HepG2 (cell line): Measurements from ENCODE around the gene ENPP7. TPM values are rescaled to one million over a fixed set of nuclear protein-coding genes. Genes with fewer than 3 reads are reported as not detected.
A peak's percentile ranks its signal among the peaks of the same experiment; 100 is the strongest.

Source experiments
- MAZ ChIP-seq, 2 experiments: sonication (generic) in 1 of 2; formaldehyde crosslinking in 1 of 2; IDR thresholded peaks; 2 replicates each; pipeline versions ENCODE4 v1.5.0 to v1.6.1; 2012 to 2020; ENCODE audit warnings: low read depth in 2 of 2, mild to moderate bottlenecking in 2 of 2, borderline replicate concordance in 1 of 2, improper control_type of control experiment in 1 of 2, low read length in 1 of 2, missing genetic modification reagents in 1 of 2, moderate library complexity in 1 of 2
- MIXL1 ChIP-seq: IDR thresholded peaks from 2 replicates; pipeline ENCODE4 v1.6.1; 2016
- MYNN ChIP-seq: sonication (generic); formaldehyde crosslinking; IDR thresholded peaks from 2 replicates; pipeline ENCODE4 v1.4.0; 2020; ENCODE audit warnings: mild to moderate bottlenecking, low read depth, missing genetic modification reagents
- NCOR1 ChIP-seq: fragments of 200-600 bp; sonication (generic); IDR thresholded peaks from 2 replicates; pipeline ENCODE4 v1.7.0; 2017; ENCODE audit warnings: antibody characterized with exemption, low read length, borderline replicate concordance
- PRMT3 ChIP-seq: sonication (generic); formaldehyde crosslinking; IDR thresholded peaks from 2 replicates; pipeline ENCODE4 v1.8.1; 2022; ENCODE audit warnings: low read depth, mild to moderate bottlenecking, moderate library complexity, missing genetic modification reagents, borderline replicate concordance
- SP1 ChIP-seq, 2 experiments: fragments of 450-650 bp in 1 of 2; sonication (generic) in 1 of 2; formaldehyde crosslinking in 1 of 2; IDR thresholded peaks; 2 replicates each; pipeline versions ENCODE4 v1.4.0 to v1.6.1; 2016 to 2020; ENCODE audit warnings: missing genetic modification reagents in 1 of 2
- TP53 ChIP-seq: sonication (generic); formaldehyde crosslinking; conservative IDR thresholded peaks from 2 replicates; pipeline ENCODE4 v1.4.0; 2020; ENCODE audit warnings: missing genetic modification reagents
- ZFY ChIP-seq: sonication (generic); formaldehyde crosslinking; IDR thresholded peaks from 2 replicates; pipeline ENCODE4 v1.4.0; 2020; ENCODE audit warnings: missing genetic modification reagents
- ZKSCAN5 ChIP-seq: sonication (generic); formaldehyde crosslinking; IDR thresholded peaks from 2 replicates; pipeline ENCODE4 v1.5.1; 2020; ENCODE audit warnings: mild to moderate bottlenecking, missing genetic modification reagents
- ZNF205 ChIP-seq: IDR thresholded peaks from 2 replicates; pipeline ENCODE4 v1.6.1; 2018; ENCODE audit warnings: missing biosample characterization, missing genetic modification reagents
- ZNF292 ChIP-seq: sonication (generic); formaldehyde crosslinking; IDR thresholded peaks from 2 replicates; pipeline ENCODE4 v1.8.1; 2022; ENCODE audit warnings: mild to moderate bottlenecking, low read depth, missing genetic modification reagents, borderline replicate concordance
- ZNF337 ChIP-seq: sonication (generic); formaldehyde crosslinking; IDR thresholded peaks from 2 replicates; pipeline ENCODE4 v1.5.1; 2020; ENCODE audit warnings: missing genetic modification reagents, low read depth, mild to moderate bottlenecking, borderline replicate concordance
- ZNF451 ChIP-seq: sonication (generic); formaldehyde crosslinking; IDR thresholded peaks from 2 replicates; pipeline ENCODE4 v1.5.0; 2020; ENCODE audit warnings: mild to moderate bottlenecking, missing genetic modification reagents
- ZNF503 ChIP-seq: sonication (generic); formaldehyde crosslinking; IDR thresholded peaks from 2 replicates; pipeline ENCODE4 v1.4.0; 2020; ENCODE audit warnings: missing genetic modification reagents
- ZNF577 ChIP-seq: sonication (generic); formaldehyde crosslinking; IDR thresholded peaks from 2 replicates; pipeline ENCODE4 v1.4.0; 2020; ENCODE audit warnings: mild to moderate bottlenecking, low read depth, missing genetic modification reagents, borderline replicate concordance
- ZNF674 ChIP-seq: sonication (generic); formaldehyde crosslinking; IDR thresholded peaks from 2 replicates; pipeline ENCODE4 v1.5.0; 2020; ENCODE audit warnings: low read depth, mild to moderate bottlenecking, missing genetic modification reagents
- ZNF792 ChIP-seq: IDR thresholded peaks from 2 replicates; pipeline ENCODE4 v1.6.1; 2016
- ZSCAN22 ChIP-seq: sonication (generic); formaldehyde crosslinking; IDR thresholded peaks from 2 replicates; pipeline ENCODE4 v1.4.0; 2020; ENCODE audit warnings: mild to moderate bottlenecking, missing genetic modification reagents
- ZSCAN25 ChIP-seq: sonication (generic); formaldehyde crosslinking; IDR thresholded peaks from 2 replicates; pipeline ENCODE4 v1.8.0; 2022; ENCODE audit warnings: mild to moderate bottlenecking, missing genetic modification reagents
- polyA plus RNA-seq, 8 experiments: library from polyadenylated mRNA; depleted of rRNA in 3 of 8; stranded (reverse) in 7 of 8; unstranded in 1 of 8; fragments of >200 nt; fragmentation: Illumina TruSeq in 4 of 8; extraction: Trizol in 4 of 8; gene quantifications; 2 replicates each; pipeline versions ENCODE4 v1.2.1 to v1.2.3, GENCODE V29; 2011 to 2016; ENCODE audit warnings: low read depth in 4 of 8, missing spikeins in 1 of 8, mixed read lengths in 1 of 8; ENCODE audit not compliant: insufficient read depth in 1 of 8
- total RNA-seq, 5 experiments: library from RNA; depleted of rRNA; stranded (reverse); fragments of >200 nt; fragmentation: Illumina TruSeq; extraction: Trizol; gene quantifications; 2 replicates each; pipeline ENCODE4 v1.2.3, GENCODE V29; 2016; ENCODE audit warnings: low read depth in 1 of 5
- TF ChIP-seq, protein P1 (sequence below): sonication (generic); formaldehyde crosslinking; IDR thresholded peaks from 2 replicates; pipeline ENCODE4 v1.5.1; 2020; ENCODE audit warnings: missing genetic modification reagents, mild to moderate bottlenecking, borderline replicate concordance
- TF ChIP-seq, protein P2 (sequence below): sonication (generic); formaldehyde crosslinking; IDR thresholded peaks from 2 replicates; pipeline ENCODE4 v1.4.0; 2020; ENCODE audit warnings: missing genetic modification reagents
- TF ChIP-seq, protein P3 (sequence below): sonication (generic); formaldehyde crosslinking; IDR thresholded peaks from 2 replicates; pipeline ENCODE4 v1.9.0; 2022; ENCODE audit warnings: low read depth, missing genetic modification reagents

The ENPP7 gene
- total and polyA plus RNA-seq, 2 of the 13 experiments (the other 11 are each of a cell fraction or from before 2014, with no cell fraction given) = 1.1 to 2.2 TPM

DNA sequence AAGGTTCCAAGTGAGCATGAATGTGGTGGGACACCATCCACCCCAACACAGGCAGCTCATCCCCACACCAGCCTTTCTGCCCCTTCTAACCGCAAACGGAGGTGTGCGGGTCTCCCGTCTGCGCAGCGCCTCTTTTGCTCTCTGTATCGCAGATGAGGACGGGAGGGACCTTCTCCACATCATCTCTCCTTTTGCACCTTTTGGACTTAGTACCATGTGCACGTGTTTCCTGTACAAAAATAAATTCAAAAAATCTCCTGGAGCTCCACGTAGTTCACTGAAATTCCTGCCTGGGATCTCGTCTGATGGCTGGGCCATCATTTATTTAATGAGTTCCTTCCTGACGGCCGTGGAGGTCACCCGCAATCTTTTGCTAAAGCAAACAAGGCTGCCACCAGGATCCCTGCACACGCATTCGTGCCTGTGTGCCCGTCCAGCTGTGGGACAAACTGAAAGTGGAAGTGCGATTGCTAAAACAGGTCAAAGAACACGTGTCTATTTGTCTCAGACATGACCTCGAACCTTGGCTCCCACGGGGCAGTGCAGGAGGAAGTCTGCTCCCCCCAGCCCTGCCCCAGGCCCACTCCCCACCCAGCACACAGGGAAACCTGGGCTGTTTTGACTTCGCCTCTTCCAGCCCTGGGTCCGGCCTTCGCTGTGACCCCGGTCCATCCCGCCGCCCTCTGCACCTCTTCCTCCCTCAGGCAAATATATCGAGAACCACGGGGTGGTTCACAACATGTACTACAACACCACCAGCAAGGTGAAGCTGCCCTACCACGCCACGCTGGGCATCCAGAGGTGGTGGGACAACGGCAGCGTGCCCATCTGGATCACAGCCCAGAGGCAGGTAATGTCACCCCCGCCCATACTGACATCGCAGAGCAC is 2.3 kb downstream of the ENPP7 start (continued):
- TF ChIP-seq, protein P1, sequence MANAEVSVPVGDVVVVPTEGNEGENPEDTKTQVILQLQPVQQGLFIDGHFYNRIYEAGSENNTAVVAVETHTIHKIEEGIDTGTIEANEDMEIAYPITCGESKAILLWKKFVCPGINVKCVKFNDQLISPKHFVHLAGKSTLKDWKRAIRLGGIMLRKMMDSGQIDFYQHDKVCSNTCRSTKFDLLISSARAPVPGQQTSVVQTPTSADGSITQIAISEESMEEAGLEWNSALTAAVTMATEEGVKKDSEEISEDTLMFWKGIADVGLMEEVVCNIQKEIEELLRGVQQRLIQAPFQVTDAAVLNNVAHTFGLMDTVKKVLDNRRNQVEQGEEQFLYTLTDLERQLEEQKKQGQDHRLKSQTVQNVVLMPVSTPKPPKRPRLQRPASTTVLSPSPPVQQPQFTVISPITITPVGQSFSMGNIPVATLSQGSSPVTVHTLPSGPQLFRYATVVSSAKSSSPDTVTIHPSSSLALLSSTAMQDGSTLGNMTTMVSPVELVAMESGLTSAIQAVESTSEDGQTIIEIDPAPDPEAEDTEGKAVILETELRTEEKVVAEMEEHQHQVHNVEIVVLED (CRISPR knock-in tag) = peak; percentile 50; the same call in 1 of the 2 replicates
- TF ChIP-seq TP53 (CRISPR knock-in tag) = no peak
- peak; percentile 48 for TF ChIP-seq ZFY (CRISPR knock-in tag)
- TF ChIP-seq ZNF577 = no peak
- TF ChIP-seq ZSCAN22 = no peak
- no peak; the same call in 1 of the 2 replicates for TF ChIP-seq ZNF792 (CRISPR knock-in tag)
- no peak for TF ChIP-seq ZNF337 (CRISPR knock-in tag)
- TF ChIP-seq ZSCAN25 (CRISPR knock-in tag) = peak; percentile 56; the same call in 1 of the 2 replicates
- TF ChIP-seq ZNF451 (CRISPR knock-in tag) = no peak
- 0 out of 2 replicates have a peak, but pooled peaks have one; percentile 69 for TF ChIP-seq ZNF205
- TF ChIP-seq ZNF674 (CRISPR knock-in tag) = no peak
- TF ChIP-seq SP1 (IDR thresholded peaks at IDR 0.05) = no peak
- no peak for TF ChIP-seq SP1 (CRISPR knock-in tag; IDR thresholded peaks at IDR 0.05)
- peak; percentile 41; the same call in 1 of the 2 replicates for TF ChIP-seq MIXL1 (CRISPR knock-in tag)
- no peak for TF ChIP-seq ZNF503 (CRISPR knock-in tag)
- TF ChIP-seq, protein P2, sequence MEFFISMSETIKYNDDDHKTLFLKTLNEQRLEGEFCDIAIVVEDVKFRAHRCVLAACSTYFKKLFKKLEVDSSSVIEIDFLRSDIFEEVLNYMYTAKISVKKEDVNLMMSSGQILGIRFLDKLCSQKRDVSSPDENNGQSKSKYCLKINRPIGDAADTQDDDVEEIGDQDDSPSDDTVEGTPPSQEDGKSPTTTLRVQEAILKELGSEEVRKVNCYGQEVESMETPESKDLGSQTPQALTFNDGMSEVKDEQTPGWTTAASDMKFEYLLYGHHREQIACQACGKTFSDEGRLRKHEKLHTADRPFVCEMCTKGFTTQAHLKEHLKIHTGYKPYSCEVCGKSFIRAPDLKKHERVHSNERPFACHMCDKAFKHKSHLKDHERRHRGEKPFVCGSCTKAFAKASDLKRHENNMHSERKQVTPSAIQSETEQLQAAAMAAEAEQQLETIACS (CRISPR knock-in tag) = no peak
- TF ChIP-seq ZNF292 = peak; percentile 49; the same call in 1 of the 2 replicates
- TF ChIP-seq, protein P3, sequence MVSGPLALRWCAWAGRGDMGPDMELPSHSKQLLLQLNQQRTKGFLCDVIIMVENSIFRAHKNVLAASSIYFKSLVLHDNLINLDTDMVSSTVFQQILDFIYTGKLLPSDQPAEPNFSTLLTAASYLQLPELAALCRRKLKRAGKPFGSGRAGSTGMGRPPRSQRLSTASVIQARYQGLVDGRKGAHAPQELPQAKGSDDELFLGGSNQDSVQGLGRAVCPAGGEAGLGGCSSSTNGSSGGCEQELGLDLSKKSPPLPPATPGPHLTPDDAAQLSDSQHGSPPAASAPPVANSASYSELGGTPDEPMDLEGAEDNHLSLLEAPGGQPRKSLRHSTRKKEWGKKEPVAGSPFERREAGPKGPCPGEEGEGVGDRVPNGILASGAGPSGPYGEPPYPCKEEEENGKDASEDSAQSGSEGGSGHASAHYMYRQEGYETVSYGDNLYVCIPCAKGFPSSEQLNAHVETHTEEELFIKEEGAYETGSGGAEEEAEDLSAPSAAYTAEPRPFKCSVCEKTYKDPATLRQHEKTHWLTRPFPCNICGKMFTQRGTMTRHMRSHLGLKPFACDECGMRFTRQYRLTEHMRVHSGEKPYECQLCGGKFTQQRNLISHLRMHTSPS = peak; percentile 75
- no peak for TF ChIP-seq MAZ (IDR thresholded peaks at IDR 0.05; ENCODE audit: borderline replicate concordance, low read depth, low read length)
- TF ChIP-seq MAZ (CRISPR knock-in tag; IDR thresholded peaks at IDR 0.05; ENCODE audit: low read depth) = 0 out of 2 replicates have a peak, but pooled peaks have one; percentile 61
- peak; percentile 46 for TF ChIP-seq NCOR1
- no peak for TF ChIP-seq ZKSCAN5 (CRISPR knock-in tag)
- TF ChIP-seq PRMT3 (CRISPR knock-in tag) = no peak
- no peak for TF ChIP-seq MYNN
